HPDE6-E6E7 (cell line): ENCODE measurements around the gene TRIM2.
A peak's percentile ranks its signal among the peaks of the same experiment; 100 is the strongest.

ENCODE experiments used
- DNase-seq: peaks from one replicate; pipeline ENCODE4 v3.0.0; 2011; ENCODE audit warnings: missing footprints; ENCODE audit errors: extremely low spot score

The TRIM2 gene

DNA sequence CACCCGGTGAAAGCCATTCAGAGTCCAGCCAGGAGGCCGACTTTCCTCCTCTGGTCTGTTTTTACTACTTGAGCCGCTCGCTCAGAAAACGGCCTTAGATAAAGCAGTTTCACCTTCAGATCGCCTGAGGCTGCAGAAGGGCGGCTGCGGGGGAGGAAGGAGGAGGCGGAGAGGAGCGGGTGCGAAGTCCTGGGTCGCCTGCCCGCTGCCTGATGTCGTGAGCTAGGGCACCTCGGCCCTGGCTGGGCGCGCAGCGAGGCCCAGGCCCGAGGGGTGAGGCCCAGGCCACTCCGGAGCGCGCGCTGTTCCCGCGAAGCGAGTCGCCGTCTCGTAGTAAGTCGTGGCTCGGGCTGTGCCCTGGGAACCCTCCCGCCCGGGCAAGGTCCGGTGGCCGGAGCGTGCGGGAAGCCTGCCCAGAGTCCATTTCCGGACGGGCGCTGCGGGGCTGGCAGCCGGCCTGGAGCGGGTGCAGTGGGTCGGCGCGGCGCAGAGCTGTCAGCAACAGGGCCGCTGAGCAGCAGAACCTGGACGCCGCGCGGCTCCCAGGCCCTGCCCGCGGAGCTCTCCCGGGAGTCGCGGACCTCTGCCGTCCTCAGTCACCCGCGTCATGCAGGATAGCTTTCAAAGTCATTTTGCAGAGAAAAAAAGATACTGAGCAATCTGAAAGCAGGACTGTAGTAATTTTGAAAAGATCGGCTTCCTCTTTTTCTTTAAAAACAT, 18.6 kb downstream of the TRIM2 start:
- peak; percentile 63 for DNase-seq

GRCh38 chr4:153223427-153223801, 19.2 kb downstream of the TRIM2 start:
- DNase-seq = no peak

- DNase-seq = no peak
These were observed 19.7 kb downstream of the TRIM2 start for GRCh38 chr4:153223930-153224329.

DNA sequence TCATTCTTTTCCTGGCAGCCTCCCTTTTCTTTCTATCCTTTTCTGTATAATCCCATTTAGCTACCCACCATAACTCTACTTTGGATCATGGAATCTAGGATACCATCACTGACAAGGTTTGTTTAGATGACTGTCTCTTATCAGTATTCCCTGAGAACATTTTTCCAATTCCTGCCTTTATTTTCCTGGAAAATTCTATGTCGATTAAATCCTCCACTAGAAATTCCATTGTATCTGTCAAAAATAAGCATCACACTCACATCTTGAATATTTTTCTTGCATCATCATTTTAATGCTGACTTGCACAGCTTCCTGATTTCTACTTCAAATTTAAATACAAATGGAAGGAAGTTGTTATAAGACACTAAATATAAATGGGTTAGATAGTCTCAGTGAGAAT, 20.2 kb downstream of the TRIM2 start:
- no peak for DNase-seq

- no peak for DNase-seq
These were observed 23.3 kb downstream of the TRIM2 start for GRCh38 chr4:153227469-153228075.

DNA sequence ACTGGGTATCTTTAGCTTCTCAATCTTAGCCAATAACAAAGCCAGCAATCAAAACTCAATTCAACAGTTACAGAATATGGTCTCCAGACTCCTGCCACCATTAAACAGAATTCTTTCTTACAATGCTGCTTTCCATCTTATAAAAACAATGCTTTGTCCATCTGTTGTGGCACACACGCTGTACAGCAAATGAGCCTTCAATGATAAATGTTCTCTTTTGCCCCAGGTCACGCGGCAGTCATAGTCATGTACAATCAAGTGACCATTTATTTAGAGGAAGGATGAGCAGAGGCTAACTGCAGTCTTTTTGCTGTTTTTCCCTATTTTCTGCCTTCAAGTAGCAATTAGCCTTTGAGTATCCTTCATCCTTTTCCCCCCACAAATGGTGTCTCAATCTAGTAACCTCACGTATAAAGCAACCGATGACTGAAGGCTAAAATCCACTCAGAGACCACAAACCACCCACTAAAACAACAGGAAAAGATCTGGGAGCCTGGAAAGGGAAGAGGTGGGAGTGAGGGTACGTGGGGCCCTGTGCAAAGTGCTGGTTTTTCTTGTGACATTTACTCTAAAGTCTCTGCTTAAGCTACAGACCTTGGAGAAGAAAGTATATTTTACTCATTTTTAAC, 24.4 kb downstream of the TRIM2 start:
- no peak for DNase-seq

- DNase-seq = no peak
These were observed 25.3 kb downstream of the TRIM2 start for GRCh38 chr4:153229545-153229944.

GRCh38 chr4:153232768-153233167, 28.5 kb downstream of the TRIM2 start:
- DNase-seq = no peak

DNA sequence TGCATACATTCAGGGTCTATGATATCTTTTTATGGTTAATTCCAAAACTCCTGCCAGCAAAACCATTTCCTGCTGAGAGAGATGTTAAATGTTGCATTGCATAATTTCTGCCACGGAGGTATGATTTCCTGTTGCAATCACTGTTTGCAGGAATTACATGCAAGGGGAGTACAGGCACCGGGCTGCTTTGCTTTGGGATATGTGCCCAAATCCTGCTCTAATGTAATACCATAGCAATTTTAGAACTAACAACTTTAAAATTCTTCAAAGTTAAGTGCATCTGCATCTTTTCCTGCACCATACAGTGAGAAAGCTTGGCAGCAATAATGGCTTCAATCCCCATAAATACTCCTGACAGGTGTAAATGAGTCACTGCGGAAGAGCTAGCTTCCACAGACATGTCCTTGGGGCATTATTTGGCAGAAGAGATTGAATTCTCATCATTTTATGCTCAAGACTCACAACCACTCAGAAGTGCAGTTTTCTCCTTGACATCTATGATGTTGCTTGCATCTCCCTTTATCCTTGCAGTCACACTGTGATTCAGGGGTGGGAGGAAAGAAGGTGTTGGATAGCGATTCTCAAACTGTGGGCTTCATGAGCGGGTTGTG, 29.6 kb downstream of the TRIM2 start:
- DNase-seq = peak; percentile 81

DNA sequence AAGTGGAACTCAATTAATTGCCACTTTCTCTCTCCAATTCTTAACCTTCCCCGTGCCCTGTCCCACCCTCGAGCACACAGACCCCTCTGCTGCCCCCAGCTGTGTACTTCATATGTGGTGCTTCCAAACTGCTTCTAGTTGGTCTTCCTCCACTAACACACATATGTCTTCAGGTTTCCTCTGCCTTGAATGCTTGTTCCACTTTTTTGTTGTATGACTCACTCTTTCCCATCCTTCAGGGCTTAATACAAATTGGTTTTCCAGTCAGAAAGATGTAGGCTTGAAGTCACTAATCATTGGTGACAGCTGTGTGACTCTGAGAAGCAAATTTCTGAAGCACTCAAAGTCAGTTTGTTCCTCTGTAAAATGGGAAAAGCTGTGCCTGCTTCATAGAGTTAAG, 30.6 kb downstream of the TRIM2 start:
- no peak for DNase-seq

DNA sequence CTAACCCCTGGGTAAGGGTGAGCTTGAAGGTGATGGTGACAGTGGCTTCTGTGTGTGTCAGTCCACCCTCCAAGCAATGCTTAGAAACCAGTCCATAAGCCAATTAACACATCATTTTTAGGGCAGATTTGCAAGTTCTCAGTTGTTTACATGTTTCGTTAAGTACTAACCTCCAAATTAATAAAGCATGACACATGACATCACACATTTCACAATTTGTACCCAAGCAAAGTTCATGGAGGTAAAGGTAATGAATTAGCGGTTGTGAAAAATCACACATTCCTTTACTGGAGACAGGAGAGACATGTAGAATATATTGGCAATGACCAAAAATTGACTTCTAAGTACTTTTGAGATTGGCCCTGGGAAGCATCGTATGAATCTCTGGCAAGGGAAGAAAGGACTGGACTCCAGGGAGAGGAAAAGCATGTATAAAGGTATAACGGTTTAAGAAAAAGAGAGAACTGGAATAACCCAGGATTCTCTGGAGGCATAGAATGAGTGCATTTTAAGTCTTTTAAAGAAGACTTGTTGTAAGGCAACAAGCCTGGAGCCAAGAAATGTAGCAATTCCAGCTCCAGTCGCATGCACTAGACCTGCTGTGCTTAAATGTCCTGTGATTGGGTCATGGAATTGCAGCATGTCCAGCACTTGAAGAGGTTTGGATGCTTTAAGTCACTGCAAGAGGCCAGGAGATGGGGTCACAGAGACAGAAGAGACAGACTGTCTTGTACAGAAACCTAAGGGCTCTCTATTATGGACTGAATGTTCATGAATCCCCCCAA, 34.1 kb downstream of the TRIM2 start:
- no peak for DNase-seq

- no peak for DNase-seq
These were observed 35.2 kb downstream of the TRIM2 start for GRCh38 chr4:153239409-153239808.

GRCh38 chr4:153241295-153241694, 37.1 kb downstream of the TRIM2 start:
- DNase-seq = no peak

- DNase-seq = no peak
These were observed 38.0 kb downstream of the TRIM2 start for GRCh38 chr4:153241970-153242838.

GRCh38 chr4:153242839-153243324, 38.6 kb downstream of the TRIM2 start:
- no peak for DNase-seq

DNA sequence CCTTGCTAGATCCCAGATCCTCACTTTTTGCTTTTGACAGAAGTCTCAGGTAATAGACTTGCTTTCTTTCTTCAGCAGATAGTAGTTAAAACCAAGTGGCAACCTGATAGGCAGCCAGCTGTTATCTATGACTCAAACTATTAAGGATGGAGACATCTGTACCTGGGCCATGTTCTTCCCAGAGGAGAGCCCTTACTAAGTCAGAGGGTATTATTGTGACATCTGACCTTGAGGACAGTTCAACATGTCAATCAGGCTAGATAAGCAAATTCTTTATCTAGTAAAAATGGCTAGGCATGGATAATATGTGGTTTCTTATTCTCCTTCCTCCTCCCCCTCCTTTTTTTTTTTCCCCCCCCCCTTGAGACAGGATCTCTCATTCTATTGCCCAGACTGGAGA, 39.2 kb downstream of the TRIM2 start:
- DNase-seq = no peak

- no peak for DNase-seq
These were observed 40.7 kb downstream of the TRIM2 start for GRCh38 chr4:153244969-153245368.

GRCh38 chr4:153245775-153246174, 41.5 kb downstream of the TRIM2 start:
- DNase-seq = no peak

DNA sequence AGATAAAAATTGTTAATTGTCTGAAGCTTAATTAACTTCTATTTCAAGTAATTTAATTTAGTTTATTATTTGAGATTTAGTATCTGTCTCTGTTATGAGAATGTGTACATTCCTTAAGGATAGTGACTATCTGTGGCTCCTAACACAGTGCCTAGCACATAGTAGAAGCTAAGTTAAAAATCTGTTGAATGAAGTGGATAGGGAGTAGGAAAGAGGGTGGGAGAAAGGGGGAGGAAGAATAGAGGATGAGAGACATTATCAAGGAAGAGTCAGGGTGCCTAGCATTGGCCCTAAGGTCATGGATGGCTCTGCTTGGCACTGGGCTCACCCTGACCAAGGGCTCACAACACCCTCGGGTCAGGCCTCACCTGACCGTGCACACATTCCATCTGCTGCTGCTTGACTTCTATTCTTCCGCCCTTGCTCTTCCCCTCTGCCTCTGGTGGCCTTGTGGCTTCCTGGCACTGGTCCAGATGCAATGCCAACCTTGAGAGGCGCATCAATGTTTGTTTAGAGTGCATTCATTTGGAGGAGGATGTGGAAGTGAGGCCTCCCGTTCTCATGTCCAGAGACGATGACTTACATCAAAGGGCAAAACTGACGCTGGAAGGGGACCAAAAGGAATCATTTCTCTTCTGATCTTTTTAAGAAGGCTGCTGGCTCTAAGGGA, 42.3 kb downstream of the TRIM2 start:
- no peak for DNase-seq

GRCh38 chr4:153247116-153247490, 42.9 kb downstream of the TRIM2 start:
- no peak for DNase-seq
